BJ (cell line): ENCODE results near the gene GADD45A. TPM values are rescaled to one million over a fixed set of nuclear protein-coding genes. Genes with fewer than 3 reads are reported as not detected.

Experiments used
- CTCF ChIA-PET: fragments of 350-600 bp; formaldehyde crosslinking; extraction: SDS; loops from one replicate; lab custom pipeline; 2021; ENCODE audit warnings: antibody characterized with exemption, inconsistent platforms; lab: Yijun Ruan, JAX
- POLR2A ChIA-PET: fragments of 300-600 bp; sonication (Branson Sonifier 250); formaldehyde crosslinking; extraction: SDS; loops from one replicate; lab custom pipeline; 2021; ENCODE audit warnings: antibody characterized with exemption; lab: Charles Lee
- DNase-seq: peaks from one replicate; pipeline ENCODE4 v3.0.0-alpha.2; 2011; ENCODE audit warnings: low read depth
- H3K27me3 ChIP-seq: 2 replicates; pipeline ENCODE4 v1.6.0; 2011; ENCODE audit warnings: low read length; ENCODE audit not compliant: control insufficient read depth, insufficient read depth
- H3K36me3 ChIP-seq: 2 replicates; pipeline ENCODE4 v1.5.1; 2011; ENCODE audit warnings: low read length; ENCODE audit not compliant: control insufficient read depth, insufficient read depth
- H3K4me3 ChIP-seq: 2 replicates; pipeline ENCODE4 v1.5.1; 2011; ENCODE audit warnings: low read depth, mild to moderate bottlenecking, control low read depth, low read length
- polyA plus RNA-seq: library from polyadenylated mRNA; depleted of rRNA; stranded (reverse); fragments of >200 nt; gene quantifications from 2 replicates; pipeline ENCODE4 v1.2.3, GENCODE V29; 2011
- TF ChIP-seq, protein P1 (sequence below): IDR thresholded peaks from 2 replicates; pipeline ENCODE4 v1.5.1; 2011; ENCODE audit warnings: low read depth, mild to moderate bottlenecking, control low read depth, inconsistent platforms, low read length, moderate library complexity; ENCODE audit not compliant: insufficient read depth

The GADD45A gene
- polyA plus RNA-seq, 1 experiment = 32.1 TPM

DNA sequence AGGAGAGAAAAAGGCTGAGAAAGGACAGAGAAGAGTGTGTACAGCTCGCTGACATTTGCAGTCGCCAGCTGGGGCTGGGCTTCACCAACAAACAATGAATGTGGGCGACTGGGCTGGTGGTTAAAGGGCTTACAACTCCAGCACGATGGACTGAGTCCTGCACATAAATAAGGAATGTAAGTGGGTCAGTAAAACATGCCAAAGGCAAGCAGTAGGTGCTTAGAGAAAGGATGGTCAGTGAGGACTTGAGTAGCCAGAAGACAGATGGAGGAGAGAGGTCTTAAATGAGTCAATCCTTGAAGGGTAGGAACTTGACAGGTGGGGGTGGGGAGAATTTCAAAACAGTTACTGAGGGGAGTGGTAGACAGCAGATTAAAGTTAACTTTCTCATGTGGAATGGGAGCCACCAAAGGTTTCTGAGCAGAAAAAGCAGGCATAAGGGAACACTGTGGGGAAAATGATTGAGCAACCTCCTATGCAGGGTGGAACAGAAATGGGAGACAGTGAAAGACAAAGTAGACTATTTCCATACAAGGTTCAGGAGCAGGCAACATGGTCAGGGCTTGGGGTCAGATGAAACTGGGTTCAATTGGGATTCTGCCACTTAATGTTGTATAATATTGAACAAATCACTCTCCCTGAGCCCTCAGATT is 37.4 kb downstream of the GADD45A start:
- H3K36me3 ChIP-seq = no peaks in the 10 kb centered on the region; the same call in 1 of the 2 replicates
- H3K4me3 ChIP-seq = no peak overlapping the region
- POLR2A ChIA-PET = no interaction called here
- CTCF ChIA-PET = interaction anchor here (0.9 to 2.6 kb wide), 2 partner anchors 38 to 43 kb away, joined by 3 to 10 read pairs; no protein-coding TSS in a partner anchor
- TF ChIP-seq, protein P1, sequence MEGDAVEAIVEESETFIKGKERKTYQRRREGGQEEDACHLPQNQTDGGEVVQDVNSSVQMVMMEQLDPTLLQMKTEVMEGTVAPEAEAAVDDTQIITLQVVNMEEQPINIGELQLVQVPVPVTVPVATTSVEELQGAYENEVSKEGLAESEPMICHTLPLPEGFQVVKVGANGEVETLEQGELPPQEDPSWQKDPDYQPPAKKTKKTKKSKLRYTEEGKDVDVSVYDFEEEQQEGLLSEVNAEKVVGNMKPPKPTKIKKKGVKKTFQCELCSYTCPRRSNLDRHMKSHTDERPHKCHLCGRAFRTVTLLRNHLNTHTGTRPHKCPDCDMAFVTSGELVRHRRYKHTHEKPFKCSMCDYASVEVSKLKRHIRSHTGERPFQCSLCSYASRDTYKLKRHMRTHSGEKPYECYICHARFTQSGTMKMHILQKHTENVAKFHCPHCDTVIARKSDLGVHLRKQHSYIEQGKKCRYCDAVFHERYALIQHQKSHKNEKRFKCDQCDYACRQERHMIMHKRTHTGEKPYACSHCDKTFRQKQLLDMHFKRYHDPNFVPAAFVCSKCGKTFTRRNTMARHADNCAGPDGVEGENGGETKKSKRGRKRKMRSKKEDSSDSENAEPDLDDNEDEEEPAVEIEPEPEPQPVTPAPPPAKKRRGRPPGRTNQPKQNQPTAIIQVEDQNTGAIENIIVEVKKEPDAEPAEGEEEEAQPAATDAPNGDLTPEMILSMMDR = no peak
- DNase-seq = no peak
- H3K27me3 ChIP-seq = no peaks in the 10 kb centered on the region

DNA sequence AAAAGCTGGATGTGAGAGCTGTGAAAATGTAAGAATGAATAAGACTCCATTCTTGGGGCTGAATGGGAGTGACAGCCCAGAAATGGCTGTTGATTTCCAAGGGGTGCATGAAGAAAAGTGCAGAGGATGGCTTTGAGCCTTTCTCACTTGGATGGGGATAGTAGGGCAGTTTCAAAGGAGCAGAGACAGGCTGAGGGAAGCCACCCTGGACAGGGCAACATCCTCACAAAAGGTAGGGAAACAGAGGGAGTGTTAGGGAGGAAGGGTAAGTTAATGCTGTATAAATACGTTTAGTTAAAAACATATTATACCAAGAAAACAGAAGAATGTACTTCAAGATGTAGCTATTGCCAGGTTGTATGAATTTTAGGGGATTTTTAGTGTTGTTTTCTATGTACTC is 38.1 kb downstream of the GADD45A start:
- H3K4me3 ChIP-seq = no peak overlapping the region
- ChIA-PET CTCF (interaction anchor here (0.6 to 1.2 kb wide), 2 partner anchors 26 to 187 kb away, joined by 4 read pairs; no protein-coding TSS in a partner anchor), POLR2A (no interaction called here)
- TF ChIP-seq, protein P1 = no peak
- DNase-seq = no peak
- H3K36me3 ChIP-seq = peaks cover 1% of the 10 kb centered on the region
- no peaks in the 10 kb centered on the region for H3K27me3 ChIP-seq

DNA sequence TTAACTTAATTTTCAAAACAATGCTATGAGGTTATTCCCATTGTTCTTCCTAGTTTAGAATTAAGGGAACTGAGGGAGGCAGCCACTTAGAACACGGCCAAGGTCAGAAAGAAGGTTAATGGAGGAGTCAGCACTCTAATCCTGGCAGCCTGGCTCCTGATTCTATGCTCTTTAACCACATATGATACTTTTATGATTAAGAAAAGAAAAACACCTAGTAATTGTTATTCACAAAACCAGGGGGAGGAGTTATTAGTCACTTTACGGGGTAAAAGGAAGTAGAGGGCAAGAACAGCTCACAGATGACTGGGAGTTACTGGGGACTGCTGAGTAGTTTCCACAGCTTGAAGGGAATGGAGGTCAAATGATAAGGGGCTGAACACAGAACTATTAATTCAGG is 38.6 kb downstream of the GADD45A start:
- no peak for DNase-seq
- Histone ChIP-seq H3K4me3 (no peak overlapping the region), H3K36me3 (peaks cover 3% of the 10 kb centered on the region), H3K27me3 (no peaks in the 10 kb centered on the region)
- POLR2A ChIA-PET = no interaction called here
- TF ChIP-seq, protein P1 = no peak
- CTCF ChIA-PET = interaction anchor here (0.6 to 1.6 kb wide), 3 partner anchors 26 to 188 kb away, joined by 4 to 6 read pairs (median 4); no protein-coding TSS in a partner anchor

DNA sequence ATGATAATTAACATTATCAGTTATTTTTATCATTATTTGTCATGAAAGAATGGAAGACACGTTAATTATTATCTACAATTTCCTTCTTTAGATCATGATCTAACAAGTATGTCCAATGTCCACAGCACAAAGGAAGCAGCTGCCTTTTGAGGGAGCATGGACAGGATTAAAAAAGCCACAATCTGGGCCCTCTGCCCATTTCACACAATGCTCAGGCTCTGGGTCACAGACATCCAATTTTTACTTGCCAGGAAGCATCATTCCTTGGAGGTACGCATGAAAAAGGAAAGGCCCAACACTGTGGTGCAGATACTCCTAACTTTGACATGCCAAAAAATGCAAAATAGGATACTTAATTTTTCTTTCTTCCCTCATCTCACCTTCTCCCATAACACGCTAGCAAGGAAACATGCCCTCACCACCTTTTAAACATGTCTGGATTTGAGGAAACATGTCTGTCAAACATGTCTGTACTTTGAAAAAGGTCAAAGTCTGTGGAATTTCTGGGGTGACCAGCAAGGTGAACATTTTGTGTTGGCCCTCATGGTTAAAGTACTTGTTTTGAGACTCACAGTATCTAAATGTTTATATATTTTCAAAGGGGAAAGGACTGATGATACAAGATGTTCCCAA is 40.0 kb downstream of the GADD45A start:
- Histone ChIP-seq H3K27me3 (no peaks in the 10 kb centered on the region), H3K4me3 (no peak overlapping the region), H3K36me3 (peaks cover 3% of the 10 kb centered on the region)
- ChIA-PET POLR2A (no interaction called here), CTCF (interaction anchor here (0.6 to 1.6 kb wide), 2 partner anchors 9 to 163 kb away, joined by 3 to 6 read pairs; no protein-coding TSS in a partner anchor)
- TF ChIP-seq, protein P1 = no peak
- peak; percentile 66 for DNase-seq

DNA sequence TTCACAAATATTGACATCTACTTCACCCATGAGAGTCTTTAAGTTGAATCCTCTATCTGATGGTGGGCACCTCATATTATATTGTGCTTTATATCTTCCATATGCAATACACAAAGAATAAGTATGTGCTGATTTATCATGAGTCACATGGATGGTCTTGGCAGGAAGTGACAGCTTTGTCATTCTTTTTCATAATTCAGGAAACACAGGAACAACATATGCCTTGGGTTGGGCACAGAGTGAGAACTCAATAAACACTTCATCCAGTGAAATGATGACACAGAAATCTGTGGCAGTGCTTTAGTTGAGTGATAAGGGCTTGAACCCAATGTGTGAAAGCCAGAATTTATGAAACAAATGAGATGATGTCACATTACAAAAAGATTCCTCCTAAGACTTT is 41.2 kb downstream of the GADD45A start:
- TF ChIP-seq, protein P1 = no peak
- Histone ChIP-seq H3K36me3 (peaks cover 3% of the 10 kb centered on the region), H3K27me3 (no peaks in the 10 kb centered on the region), H3K4me3 (no peak overlapping the region)
- ChIA-PET POLR2A (no interaction called here), CTCF (no interaction called here)
- DNase-seq = no peak
